GM21786 (cell line): Measurements from ENCODE around the gene GJD3.
"Not testable (repeated sequence)": the region's sequence is repeated elsewhere in the genome, so short reads cannot be mapped to it uniquely, and the experiment has no call there.

Experiments used
- ATAC-seq: cut with Tn5 transposase; IDR thresholded peaks from one replicate; pipeline ENCODE4 v1.9.1; 2021; ENCODE audit not compliant: unreplicated experiment

The GJD3 gene

GRCh38 chr17:40369923-40370322 lies 5.4 kb upstream of the GJD3 start:
- no peak for ATAC-seq

GRCh38 chr17:40367728-40368127 lies 3.2 kb upstream of the GJD3 start:
- ATAC-seq = not testable (repeated sequence)

GRCh38 chr17:40366861-40367518 lies 2.5 kb upstream of the GJD3 start:
- no peak for ATAC-seq

- no peak for ATAC-seq
Observed at GRCh38 chr17:40366076-40366860, 1.7 kb upstream of the GJD3 start.

GRCh38 chr17:40364906-40365305 lies 369 bp upstream of the GJD3 start:
- no peak for ATAC-seq

- ATAC-seq = peak; percentile 11
Observed at GRCh38 chr17:40363111-40363827, 1.3 kb downstream of the GJD3 start.

- ATAC-seq = peak; percentile 66
Observed at GRCh38 chr17:40362696-40363110, 1.8 kb downstream of the GJD3 start.

GRCh38 chr17:40361925-40362695 lies 2.4 kb downstream of the GJD3 start:
- no peak for ATAC-seq

GRCh38 chr17:40361063-40361924 lies 3.2 kb downstream of the GJD3 start:
- no peak for ATAC-seq

- ATAC-seq = no peak
Observed at GRCh38 chr17:40360091-40360490, 4.4 kb downstream of the GJD3 start.

GRCh38 chr17:40358323-40359038 lies 6.1 kb downstream of the GJD3 start:
- no peak for ATAC-seq

GRCh38 chr17:40356990-40357881 lies 7.3 kb downstream of the GJD3 start:
- ATAC-seq = no peak

GRCh38 chr17:40355804-40356758 lies 8.5 kb downstream of the GJD3 start:
- no peak for ATAC-seq

GRCh38 chr17:40355123-40355803 lies 9.3 kb downstream of the GJD3 start:
- ATAC-seq = no peak

GRCh38 chr17:40354221-40355122 lies 10.1 kb downstream of the GJD3 start:
- no peak for ATAC-seq
